Neural cell (in vitro differentiated cells): ENCODE results near the gene IL1R2.

Experiments used
- CTCF ChIP-seq: fragments of 450-650 bp; IDR thresholded peaks from 2 replicates; pipeline ENCODE4 v1.5.1; 2014; ENCODE audit warnings: antibody characterized with exemption, mild to moderate bottlenecking, moderate library complexity; ENCODE audit not compliant: poor library complexity, severe bottlenecking
- EP300 ChIP-seq: fragments of 450-650 bp; conservative IDR thresholded peaks from 2 replicates; pipeline ENCODE4 v1.6.1; 2014; ENCODE audit warnings: antibody characterized with exemption, mild to moderate bottlenecking, moderate library complexity; ENCODE audit not compliant: poor library complexity, severe bottlenecking
- EZH2 ChIP-seq: fragments of 200-600, 300-800 bp; shearing (Covaris generic), sonication (generic); IDR thresholded peaks from 2 replicates; pipeline ENCODE4 v1.6.1; 2014; ENCODE audit warnings: antibody characterized with exemption, low read length, borderline replicate concordance, mild to moderate bottlenecking; ENCODE audit not compliant: insufficient read depth, poor library complexity, severe bottlenecking
- MXI1 ChIP-seq: fragments of 450-650 bp; conservative IDR thresholded peaks from 2 replicates; pipeline ENCODE4 v1.6.1; 2014; ENCODE audit warnings: antibody characterized with exemption, mild to moderate bottlenecking; ENCODE audit not compliant: poor library complexity, severe bottlenecking
- POLR2AphosphoS5 ChIP-seq: IDR thresholded peaks from 2 replicates; pipeline ENCODE4 v1.6.1; 2012
- RAD21 ChIP-seq: fragments of 450-650 bp; conservative IDR thresholded peaks from 2 replicates; pipeline ENCODE4 v1.6.1; 2014; ENCODE audit warnings: antibody characterized with exemption, mild to moderate bottlenecking, moderate library complexity
- REST ChIP-seq: IDR thresholded peaks from 2 replicates; pipeline ENCODE4 v1.6.1; 2012; ENCODE audit warnings: borderline replicate concordance
- SMC3 ChIP-seq: fragments of 450-650 bp; conservative IDR thresholded peaks from 2 replicates; pipeline ENCODE4 v1.6.1; 2014; ENCODE audit warnings: antibody characterized with exemption, mild to moderate bottlenecking, moderate library complexity; ENCODE audit not compliant: poor library complexity
- TAF1 ChIP-seq: IDR thresholded peaks from 2 replicates; pipeline ENCODE4 v1.6.1; 2012; ENCODE audit warnings: low read depth

- no peak for TF ChIP-seq EZH2
- no peak for TF ChIP-seq CTCF
- TF ChIP-seq POLR2AphosphoS5 = no peak
- no peak for TF ChIP-seq TAF1
- no peak for TF ChIP-seq SMC3
- TF ChIP-seq RAD21 = no peak
- TF ChIP-seq EP300 = no peak
- TF ChIP-seq MXI1 = no peak
- no peak for TF ChIP-seq REST
These were observed 43.1 kb upstream of the IL1R2 start for GRCh38 chr2:101948625-101949155.
